HL-60 (cell line): Measurements from ENCODE around the gene THAP7.

Experiments
- CTCF ChIP-seq: IDR thresholded peaks from one replicate; pipeline ENCODE4 v1.5.1; 2011; ENCODE audit warnings: low read length, control low read depth, inconsistent platforms; ENCODE audit not compliant: insufficient read depth
- GABPA ChIP-seq: IDR thresholded peaks from 2 replicates; pipeline ENCODE4 v1.6.1; 2012; ENCODE audit warnings: low read depth
- POLR2AphosphoS5 ChIP-seq: IDR thresholded peaks from 2 replicates; pipeline ENCODE4 v1.6.1; 2012; ENCODE audit warnings: low read depth
- REST ChIP-seq: IDR thresholded peaks from 2 replicates; pipeline ENCODE4 v1.6.1; 2012; ENCODE audit warnings: low read depth; ENCODE audit not compliant: insufficient replicate concordance
- SPI1 ChIP-seq: IDR thresholded peaks from 2 replicates; pipeline ENCODE4 v1.6.1; 2012; ENCODE audit warnings: low read depth, mild to moderate bottlenecking, borderline replicate concordance

- TF ChIP-seq CTCF (no peak), SPI1 (no peak), POLR2AphosphoS5 (no peak), REST (no peak), GABPA (no peak)
These were observed 40.0 kb upstream of the THAP7 start for GRCh38 chr22:21041937-21042336.
